ENCODE results near the gene TXNDC16. TPM values are rescaled to one million over a fixed set of nuclear protein-coding genes. Genes with fewer than 3 reads are reported as not detected.

TXNDC16 gene, protein sequence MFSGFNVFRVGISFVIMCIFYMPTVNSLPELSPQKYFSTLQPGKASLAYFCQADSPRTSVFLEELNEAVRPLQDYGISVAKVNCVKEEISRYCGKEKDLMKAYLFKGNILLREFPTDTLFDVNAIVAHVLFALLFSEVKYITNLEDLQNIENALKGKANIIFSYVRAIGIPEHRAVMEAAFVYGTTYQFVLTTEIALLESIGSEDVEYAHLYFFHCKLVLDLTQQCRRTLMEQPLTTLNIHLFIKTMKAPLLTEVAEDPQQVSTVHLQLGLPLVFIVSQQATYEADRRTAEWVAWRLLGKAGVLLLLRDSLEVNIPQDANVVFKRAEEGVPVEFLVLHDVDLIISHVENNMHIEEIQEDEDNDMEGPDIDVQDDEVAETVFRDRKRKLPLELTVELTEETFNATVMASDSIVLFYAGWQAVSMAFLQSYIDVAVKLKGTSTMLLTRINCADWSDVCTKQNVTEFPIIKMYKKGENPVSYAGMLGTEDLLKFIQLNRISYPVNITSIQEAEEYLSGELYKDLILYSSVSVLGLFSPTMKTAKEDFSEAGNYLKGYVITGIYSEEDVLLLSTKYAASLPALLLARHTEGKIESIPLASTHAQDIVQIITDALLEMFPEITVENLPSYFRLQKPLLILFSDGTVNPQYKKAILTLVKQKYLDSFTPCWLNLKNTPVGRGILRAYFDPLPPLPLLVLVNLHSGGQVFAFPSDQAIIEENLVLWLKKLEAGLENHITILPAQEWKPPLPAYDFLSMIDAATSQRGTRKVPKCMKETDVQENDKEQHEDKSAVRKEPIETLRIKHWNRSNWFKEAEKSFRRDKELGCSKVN
- 2.2 and 3.0 TPM in 2 replicates for polyA plus RNA-seq (2011; rRNA removed)
- 0.36 and 0.39 TPM in 2 replicates for polyA plus RNA-seq (2012; cell fraction: cytosol; rRNA removed)
- polyA plus RNA-seq (2012; cell fraction: nucleus; rRNA removed), result 0.34 and 0.54 TPM in 2 replicates
- 1.1 to 1.4 TPM (median 1.2 TPM) in 3 replicates for polyA plus RNA-seq (2017; fragmentation: RNase III; extraction: RNeasy Plus Mini Kit Qiagen cat#74134 plus additional on column Dnase treatment)
- polyA minus RNA-seq (2011; rRNA and poly(A)+ RNA removed), result 1.0 and 1.9 TPM in 2 replicates

DNA sequence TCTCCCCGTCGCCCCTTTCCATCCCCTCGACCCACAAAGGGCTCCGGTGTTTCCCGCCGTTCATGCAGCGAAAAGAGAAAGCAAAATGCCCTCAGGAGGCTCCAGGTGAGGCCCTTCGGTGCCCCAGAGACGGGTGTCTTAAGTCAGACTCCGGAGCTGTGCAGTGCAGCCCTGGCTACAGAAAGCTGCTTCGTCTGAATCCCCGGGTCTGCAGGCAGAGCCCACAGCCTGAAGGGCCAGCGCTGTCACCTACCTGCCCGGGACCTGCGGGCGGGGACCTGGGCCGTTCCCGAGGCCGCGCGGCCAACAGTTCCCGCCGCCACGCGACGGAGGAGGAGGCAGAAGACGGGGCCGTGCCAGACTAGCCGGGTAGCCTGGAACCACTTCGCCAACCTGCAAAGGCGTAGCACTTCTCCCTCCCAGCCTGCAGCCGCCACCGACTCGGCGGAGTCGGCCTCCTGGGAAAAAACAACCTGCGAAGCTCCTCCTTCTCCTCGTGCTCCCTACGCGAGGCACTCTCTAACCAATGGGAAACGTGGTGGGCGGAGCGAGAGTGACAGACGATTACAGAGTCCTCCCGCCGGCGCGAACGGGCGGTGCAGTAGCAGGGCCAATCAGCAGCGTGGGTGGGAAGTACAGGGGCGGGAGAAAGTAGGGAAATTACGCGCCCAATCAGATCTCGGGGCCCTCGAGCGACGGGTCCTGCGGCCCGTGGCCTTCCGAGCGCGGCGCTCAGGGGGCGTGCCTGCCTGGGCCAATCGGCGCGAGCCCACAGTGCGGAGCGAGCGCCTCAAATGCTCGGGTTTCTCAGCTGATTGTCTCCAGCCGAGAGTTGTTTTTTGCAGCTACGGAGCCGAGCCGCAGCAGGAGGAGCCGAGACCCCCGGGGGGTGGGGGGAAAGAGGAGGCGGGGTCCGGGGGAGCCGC lies at the start of gene TXNDC16, which contains the start of gene GPR137C:
Gene TXNDC16 (minus strand): TSS at position 443 of the 926 bp plus-strand sequence. CDS start 8,948 bp downstream, outside the sequence.
Gene GPR137C (plus strand): TSS at position 774 of the 926 bp plus-strand sequence. CDS start 312 bp downstream, outside the sequence.
- Histone ChIP-seq H3K9me3 (no peaks in the 10 kb centered on the region), H3K4me3 (peak within 1 kb of the TSS; percentile 63), H3K27ac (peak within 1 kb of the TSS; percentile 10 to 73; a peak in 3 of 6 replicates), H3K4me1 (peaks cover 5% of the 10 kb centered on the region; the same call in 2 of the 3 replicates), H3K4me2 (peak within 1 kb of the TSS; percentile 98)
- peak; percentile 95 to 97 for ATAC-seq
- FAIRE-seq, result peak; percentile 73
- ChIA-PET CTCF (interaction anchor here (0.6 to 2.2 kb wide), 5 partner anchors 9 to 122 kb away, joined by 3 to 8 read pairs (median 4); no protein-coding TSS in a partner anchor), POLR2A (interaction anchor here (0.6 to 1.5 kb wide), 6 partner anchors 10 to 239 kb away, joined by 3 to 8 read pairs (median 3); partner anchors contain the start of genes ERO1A and GNPNAT1)
- DNase-seq (ENCODE audit: low read depth in 1 of 2, low spot score in 1 of 2), result peak; percentile 97 to 99
- TF ChIP-seq, protein P1, sequence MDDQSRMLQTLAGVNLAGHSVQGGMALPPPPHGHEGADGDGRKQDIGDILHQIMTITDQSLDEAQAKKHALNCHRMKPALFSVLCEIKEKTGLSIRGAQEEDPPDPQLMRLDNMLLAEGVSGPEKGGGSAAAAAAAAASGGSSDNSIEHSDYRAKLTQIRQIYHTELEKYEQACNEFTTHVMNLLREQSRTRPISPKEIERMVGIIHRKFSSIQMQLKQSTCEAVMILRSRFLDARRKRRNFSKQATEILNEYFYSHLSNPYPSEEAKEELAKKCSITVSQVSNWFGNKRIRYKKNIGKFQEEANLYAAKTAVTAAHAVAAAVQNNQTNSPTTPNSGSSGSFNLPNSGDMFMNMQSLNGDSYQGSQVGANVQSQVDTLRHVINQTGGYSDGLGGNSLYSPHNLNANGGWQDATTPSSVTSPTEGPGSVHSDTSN (IDR thresholded peaks at IDR 0.05), result peak; percentile 94
- TF ChIP-seq, protein P2, sequence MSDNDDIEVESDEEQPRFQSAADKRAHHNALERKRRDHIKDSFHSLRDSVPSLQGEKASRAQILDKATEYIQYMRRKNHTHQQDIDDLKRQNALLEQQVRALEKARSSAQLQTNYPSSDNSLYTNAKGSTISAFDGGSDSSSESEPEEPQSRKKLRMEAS (IDR thresholded peaks at IDR 0.05), result peak; percentile 85
- TF ChIP-seq PHF8 (IDR thresholded peaks at IDR 0.05; ENCODE audit: borderline replicate concordance, low read depth) (peak; percentile 73), ESRRA (IDR thresholded peaks at IDR 0.05; ENCODE audit: borderline replicate concordance, low read length) (no peak), RNF2 (IDR thresholded peaks at IDR 0.05; ENCODE audit: borderline replicate concordance, low read depth) (peak; percentile 70; the same call in 1 of the 2 replicates), POLR2A (IDR thresholded peaks at IDR 0.05; ENCODE audit: low read length) (peak; percentile 47), RFX5 (IDR thresholded peaks at IDR 0.05) (no peak), MYC (IDR thresholded peaks at IDR 0.05; ENCODE audit: borderline replicate concordance, low read length) (0 out of 2 replicates have a peak, but pooled peaks have one; percentile 33)
- TF ChIP-seq, protein P3, sequence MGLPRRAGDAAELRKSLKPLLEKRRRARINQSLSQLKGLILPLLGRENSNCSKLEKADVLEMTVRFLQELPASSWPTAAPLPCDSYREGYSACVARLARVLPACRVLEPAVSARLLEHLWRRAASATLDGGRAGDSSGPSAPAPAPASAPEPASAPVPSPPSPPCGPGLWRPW (IDR thresholded peaks at IDR 0.05), result no peak
- TF ChIP-seq, protein P4, sequence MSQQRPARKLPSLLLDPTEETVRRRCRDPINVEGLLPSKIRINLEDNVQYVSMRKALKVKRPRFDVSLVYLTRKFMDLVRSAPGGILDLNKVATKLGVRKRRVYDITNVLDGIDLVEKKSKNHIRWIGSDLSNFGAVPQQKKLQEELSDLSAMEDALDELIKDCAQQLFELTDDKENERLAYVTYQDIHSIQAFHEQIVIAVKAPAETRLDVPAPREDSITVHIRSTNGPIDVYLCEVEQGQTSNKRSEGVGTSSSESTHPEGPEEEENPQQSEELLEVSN (IDR thresholded peaks at IDR 0.05; ENCODE audit: borderline replicate concordance, low read depth), result peak; percentile 93
- TF ChIP-seq, protein P5, sequence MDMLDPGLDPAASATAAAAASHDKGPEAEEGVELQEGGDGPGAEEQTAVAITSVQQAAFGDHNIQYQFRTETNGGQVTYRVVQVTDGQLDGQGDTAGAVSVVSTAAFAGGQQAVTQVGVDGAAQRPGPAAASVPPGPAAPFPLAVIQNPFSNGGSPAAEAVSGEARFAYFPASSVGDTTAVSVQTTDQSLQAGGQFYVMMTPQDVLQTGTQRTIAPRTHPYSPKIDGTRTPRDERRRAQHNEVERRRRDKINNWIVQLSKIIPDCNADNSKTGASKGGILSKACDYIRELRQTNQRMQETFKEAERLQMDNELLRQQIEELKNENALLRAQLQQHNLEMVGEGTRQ (IDR thresholded peaks at IDR 0.05), result peak; percentile 64
- 2% methylated on average over 47 of the region's 81 CpGs for WGBS (ENCODE audit: missing lambda C conversion rate)

DNA sequence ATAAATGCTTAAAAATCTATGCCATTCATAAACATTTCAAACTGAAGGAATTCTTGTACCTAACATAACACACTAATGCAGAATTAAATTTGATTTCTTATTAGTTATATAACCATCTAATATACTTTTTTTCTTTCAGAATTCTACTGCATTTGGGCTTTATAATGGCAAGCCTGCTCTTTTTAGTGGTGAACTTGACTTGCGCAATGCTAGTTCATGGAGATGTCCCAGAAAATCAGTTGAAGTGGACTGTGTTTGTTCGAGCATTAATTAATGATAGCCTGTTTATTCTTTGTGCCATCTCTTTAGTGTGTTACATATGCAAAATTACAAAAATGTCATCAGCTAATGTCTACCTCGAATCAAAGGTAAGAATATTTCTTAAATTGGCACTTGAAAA lies 47.7 kb upstream of the TXNDC16 start:
- H3K4me2 ChIP-seq, result no peak overlapping the region
- WGBS (ENCODE audit: missing lambda C conversion rate), result 44% methylated on average over 3 of the region's 3 CpGs
- no peak for TF ChIP-seq HOXB13 (CRISPR knock-in tag; IDR thresholded peaks at IDR 0.05; ENCODE audit: low read depth)
- peak; percentile 48 to 58; a peak in 3 of 4 replicates for TF ChIP-seq CEBPB (IDR thresholded peaks at IDR 0.05)
- no peak for TF ChIP-seq CBX2 (IDR thresholded peaks at IDR 0.05; ENCODE audit: borderline replicate concordance, low read depth)
- ATAC-seq (no peak), FAIRE-seq (no peak), DNase-seq (ENCODE audit: low read depth in 1 of 2, low spot score in 1 of 2) (no peak)
- POLR2A ChIA-PET, result no interaction called here
- no peak overlapping the region for H3K27ac ChIP-seq
- CTCF ChIA-PET, result no interaction called here
- no peak overlapping the region for H3K4me3 ChIP-seq
- H3K9me3 ChIP-seq, result peaks cover 18% of the 10 kb centered on the region; the same call in 2 of the 3 replicates
- no peaks in the 10 kb centered on the region for H3K4me1 ChIP-seq

Data from A549 (cell line).